SK-N-MC (cell line): ENCODE results near the gene PERCC1.
"Not testable (repeated sequence)": the region's sequence is repeated elsewhere in the genome, so short reads cannot be mapped to it uniquely, and the experiment has no call there.

Experiments used
- EZH2 ChIP-seq: fragments of 200-600 bp; sonication (generic); IDR thresholded peaks from one replicate; pipeline ENCODE4 v1.6.1; 2017; ENCODE audit warnings: antibody characterized with exemption
- POLR2AphosphoS5 ChIP-seq: IDR thresholded peaks from 2 replicates; pipeline ENCODE4 v1.6.1; 2012; ENCODE audit warnings: mild to moderate bottlenecking, low read depth, low read length, borderline replicate concordance

- not testable (repeated sequence) for TF ChIP-seq POLR2AphosphoS5, EZH2
Measured at GRCh38 chr16:1439699-1440074, 8.8 kb downstream of the PERCC1 start.
